GM19099 (cell line): ENCODE measurements around the gene TNFAIP8L3.

Source experiments
- POLR2A ChIP-seq: IDR thresholded peaks from 3 replicates; pipeline ENCODE4 v1.6.1; 2011; ENCODE audit warnings: low read depth; ENCODE audit not compliant: insufficient read length; ENCODE audit errors: extremely low read depth

TNFAIP8L3 gene

DNA sequence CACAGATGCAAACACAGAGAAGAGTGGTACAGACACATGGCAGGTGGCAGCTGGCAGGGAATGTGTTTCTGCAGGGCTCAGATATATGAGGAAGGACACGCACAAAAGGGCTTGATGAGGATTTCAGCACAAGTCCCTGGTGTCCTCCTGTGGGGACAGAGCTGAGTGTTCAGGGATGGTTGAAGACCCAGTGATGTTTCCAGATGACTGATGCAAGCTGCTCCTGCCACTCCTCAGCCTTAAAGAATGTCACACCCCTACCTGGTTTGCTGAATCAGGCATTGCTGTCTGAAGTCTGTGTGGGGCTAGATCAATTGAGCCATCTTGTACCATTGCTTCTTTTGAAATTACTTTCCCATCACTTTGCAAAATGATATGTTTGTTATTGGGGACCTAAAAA, 40.2 kb downstream of the TNFAIP8L3 start:
- TF ChIP-seq POLR2A, result no peak

DNA sequence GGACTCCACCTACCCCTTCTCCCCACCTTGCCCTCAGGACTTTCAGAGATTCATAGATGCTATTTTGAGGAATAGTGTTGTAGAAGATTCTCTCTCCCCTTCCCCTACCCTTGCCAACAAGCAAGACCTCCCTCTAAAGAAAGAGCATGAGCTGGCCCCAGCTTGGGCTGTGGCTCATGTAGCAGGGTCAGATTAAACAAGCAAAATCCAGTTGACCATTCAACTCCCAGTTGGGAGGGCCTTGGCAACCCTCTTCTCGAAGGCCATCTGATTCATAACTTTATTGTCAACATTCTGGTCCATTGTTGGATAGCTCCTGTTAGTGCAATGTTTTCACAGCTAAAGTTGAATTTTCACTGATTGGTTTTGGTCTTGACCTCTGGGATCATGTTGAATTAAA, 41.1 kb downstream of the TNFAIP8L3 start:
- TF ChIP-seq POLR2A, result no peak

DNA sequence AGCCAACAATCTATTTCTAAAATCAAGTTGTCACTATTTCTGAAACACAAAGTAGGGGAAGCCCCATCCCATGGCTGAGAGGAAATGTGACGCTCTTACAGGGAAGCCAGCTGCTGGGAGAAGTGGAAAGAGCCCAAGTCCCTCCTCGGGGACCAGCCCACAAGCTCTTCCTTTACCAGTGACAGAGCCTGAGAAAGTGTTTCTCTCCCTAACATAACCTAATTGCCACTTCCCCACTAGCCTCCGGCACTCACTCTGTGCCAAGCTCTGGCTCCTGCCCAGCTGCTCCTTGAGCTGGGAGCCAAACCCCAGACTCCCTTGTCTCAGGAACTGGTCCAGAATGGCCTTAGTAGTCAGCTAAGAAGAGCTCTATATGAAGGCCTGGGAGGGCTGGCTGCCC, 42.9 kb downstream of the TNFAIP8L3 start:
- no peak for TF ChIP-seq POLR2A

DNA sequence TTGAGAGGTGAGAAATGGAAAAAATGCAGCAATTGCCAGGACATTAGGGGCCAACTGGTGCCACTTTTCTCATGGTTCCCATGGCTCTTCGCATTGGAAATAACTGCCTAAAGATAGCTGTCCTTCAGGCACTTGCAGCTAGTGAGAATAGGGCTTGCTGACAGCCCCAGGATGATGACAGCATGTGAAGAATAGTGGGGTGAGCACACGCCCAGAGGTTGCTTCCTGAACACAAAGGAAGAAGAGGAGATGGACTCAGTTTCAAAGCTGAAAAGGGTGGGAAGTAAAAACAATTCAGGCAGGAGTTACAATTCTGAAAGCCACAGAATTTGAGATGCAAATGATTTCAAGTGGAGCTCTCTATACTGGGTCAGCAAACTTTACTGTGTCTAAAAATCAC, 45.6 kb downstream of the TNFAIP8L3 start:
- TF ChIP-seq POLR2A, result no peak

DNA sequence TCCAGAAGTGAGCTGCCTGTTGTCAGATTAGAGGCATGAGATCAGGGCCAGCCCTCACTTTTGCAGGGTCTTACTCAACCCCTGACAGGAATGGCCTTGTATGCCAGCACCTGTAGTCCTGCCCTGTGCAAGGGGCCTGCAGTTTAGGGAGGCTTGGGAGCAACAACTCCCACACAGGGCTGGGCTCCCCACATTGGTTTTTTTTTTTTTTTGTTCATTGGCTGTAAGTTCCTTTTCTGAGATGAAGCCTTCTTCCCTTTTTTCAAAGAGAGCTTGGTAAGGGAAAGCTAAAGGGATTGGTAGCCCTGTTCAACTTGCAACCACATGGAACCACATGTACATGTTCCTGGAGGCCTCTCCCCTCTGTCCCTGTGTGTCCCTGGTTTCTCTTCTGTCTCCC, 46.4 kb downstream of the TNFAIP8L3 start:
- no peak for TF ChIP-seq POLR2A

DNA sequence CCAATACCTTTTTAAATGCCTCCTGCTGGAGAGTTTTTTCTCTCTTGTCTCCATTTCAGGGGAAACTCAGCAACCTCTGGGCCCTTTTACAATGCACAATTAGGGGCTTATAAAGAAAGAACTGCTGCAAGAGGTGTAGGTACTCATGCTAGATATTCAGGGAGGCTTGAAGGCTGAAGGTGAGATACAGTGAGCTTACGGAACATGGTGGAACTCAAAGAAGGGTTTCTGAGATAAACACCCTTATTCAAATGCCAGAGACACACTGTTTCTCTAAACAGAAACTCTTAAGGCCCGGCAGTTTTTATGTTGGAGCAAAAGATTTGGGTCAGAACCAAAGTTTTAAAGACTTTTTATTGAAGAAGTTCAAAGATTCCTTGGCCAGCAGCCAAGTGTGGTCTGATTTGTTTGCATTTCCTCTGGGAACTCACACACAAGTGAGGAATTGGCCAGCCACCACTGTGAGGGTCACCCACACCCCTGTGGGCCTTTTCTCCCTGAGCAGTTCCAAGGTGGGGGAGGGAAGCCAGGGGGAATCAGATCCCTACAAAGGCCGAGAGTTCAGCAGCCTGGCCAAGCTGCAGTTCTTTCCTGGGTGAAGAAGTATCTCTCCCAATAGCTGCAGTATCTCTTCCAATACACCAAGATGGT, 47.8 kb downstream of the TNFAIP8L3 start:
- TF ChIP-seq POLR2A, result no peak

DNA sequence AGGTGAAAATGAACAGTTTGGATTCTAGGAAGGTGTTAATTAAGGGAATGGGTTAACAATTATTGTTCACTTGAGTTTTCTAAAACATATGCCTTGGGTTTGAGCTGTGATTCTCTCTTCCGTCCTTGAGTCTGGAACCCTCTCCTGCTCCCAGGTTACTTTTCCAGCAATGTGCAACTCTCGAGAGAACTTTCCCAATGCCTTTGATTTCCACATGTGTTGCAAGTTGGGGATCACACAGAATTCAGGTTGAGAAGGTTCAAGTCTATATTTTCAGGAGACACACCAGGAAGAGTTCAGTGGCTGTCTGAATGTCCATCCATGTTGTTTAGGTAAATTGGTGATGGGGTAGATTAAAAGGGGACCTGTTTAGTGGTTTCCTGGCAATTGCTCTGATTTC, 48.7 kb downstream of the TNFAIP8L3 start:
- TF ChIP-seq POLR2A, result no peak

DNA sequence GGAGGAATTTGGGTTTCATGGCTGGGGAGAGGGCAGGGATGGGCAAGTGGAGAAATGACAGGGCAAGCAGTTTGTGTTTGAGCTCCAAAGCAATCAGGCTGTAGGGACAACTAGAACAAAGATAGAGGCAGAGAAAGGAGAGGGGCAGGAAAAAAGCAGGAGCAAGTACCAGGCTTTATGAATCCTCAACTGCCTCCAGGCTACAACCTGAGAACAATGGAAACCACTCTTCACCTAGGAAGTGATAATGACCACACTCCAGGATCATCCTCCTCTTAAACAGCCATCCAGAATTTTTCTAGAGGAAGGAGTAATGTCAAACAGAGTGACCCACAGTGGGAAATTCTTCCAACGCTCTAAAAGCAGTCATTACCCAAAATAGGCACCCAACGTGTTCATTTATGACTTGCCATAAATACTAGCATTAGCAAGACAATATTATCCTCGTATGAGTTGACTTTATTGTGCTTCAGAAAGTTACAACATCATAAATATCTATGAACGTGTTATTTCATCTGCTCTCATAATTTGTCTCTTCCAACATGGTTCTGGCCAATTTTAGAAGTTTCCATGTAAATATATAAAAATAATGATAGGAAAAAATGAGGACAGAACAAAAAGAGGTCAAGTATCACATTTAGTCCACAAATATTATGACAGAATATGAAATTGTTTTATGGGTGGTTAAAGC, 50.5 kb downstream of the TNFAIP8L3 start:
- TF ChIP-seq POLR2A, result no peak

DNA sequence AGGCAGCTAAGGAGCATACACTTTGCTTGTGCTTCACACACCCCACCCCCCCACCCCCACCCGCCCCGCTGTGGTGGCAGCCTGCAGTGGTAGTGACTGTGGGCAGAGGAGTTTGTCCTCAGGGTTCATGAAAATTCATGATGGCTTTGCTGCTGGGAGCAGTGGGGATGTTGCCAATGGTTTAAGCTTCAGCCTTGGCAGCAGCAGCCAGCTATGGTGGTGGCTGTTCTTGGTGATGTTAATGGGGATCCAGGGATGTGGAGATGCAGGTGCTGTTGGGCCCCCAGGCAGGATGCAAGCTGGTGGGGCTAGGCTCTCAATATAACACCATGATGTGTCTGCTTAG, 55.8 kb downstream of the TNFAIP8L3 start:
- TF ChIP-seq POLR2A, result no peak

DNA sequence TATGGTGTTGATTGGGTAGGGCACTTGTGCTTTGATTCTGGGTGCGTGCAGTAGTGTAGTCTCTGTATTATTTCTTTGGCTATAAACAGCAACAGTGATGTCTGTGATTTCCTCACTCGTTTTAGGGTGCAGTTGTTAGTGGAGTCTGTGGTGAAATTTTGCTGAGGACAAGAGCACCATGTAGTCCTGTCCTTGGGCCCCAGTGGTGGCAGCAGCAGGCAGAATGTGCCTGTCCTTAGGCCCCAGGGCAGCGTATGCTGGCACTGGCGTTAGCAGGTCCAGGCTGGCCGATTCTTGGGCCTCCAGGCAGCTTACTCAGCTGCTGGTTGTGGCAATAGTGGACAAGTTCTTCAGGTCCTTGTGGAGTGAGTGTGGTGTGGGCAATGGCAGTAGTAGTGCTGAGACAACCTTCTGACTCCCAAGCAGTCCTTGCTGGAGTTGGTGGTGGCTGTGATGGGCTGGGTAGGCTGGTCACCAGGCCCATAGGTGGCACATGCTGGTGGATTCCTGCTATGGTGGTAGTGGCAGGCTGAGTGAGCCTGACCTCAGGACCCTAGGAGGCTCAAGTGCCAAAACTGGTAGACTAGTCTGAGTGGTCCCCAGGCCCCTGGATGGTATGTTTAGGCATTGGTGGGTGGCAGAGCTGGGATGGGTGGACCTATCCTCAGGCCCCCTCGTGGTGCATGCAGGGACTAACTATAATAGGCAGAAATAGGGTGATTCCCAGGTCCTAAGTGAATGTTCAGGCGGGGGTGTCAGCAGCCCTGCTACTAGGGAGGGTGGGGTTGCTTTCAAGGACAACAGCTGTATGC, 56.3 kb downstream of the TNFAIP8L3 start:
- no peak for TF ChIP-seq POLR2A

DNA sequence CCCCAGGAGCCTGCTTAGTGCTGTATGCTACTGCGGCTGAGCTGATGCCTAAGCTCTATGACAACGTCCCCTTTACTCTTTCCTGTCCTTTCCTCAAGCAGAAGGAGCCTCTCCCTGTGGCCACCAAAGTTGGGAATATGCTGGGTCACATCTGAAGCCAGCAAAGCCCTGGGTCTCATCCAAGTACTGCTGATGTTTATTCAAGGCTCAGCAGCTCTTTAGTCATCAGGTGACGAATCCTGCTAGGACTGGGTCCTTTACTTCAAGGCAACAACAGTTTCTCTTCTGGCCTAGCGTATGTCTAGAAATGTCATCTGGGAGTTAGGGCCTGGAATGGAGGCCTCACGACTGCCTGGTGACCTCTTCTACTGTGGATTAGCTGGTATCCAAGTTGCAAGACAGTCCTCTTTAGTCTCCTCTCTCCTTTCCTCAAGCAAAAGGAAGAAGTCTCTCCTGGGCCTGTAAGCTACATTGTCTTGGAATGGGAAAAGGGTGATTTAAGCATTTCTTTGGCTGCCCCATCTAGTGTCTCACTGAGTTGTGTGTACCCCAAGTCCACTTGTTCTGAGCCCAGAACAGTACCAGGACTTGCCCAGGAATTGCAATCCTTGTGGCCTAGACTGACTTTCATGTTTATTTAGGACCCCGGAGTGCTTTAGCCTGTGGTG, 63.9 kb downstream of the TNFAIP8L3 start:
- no peak for TF ChIP-seq POLR2A

DNA sequence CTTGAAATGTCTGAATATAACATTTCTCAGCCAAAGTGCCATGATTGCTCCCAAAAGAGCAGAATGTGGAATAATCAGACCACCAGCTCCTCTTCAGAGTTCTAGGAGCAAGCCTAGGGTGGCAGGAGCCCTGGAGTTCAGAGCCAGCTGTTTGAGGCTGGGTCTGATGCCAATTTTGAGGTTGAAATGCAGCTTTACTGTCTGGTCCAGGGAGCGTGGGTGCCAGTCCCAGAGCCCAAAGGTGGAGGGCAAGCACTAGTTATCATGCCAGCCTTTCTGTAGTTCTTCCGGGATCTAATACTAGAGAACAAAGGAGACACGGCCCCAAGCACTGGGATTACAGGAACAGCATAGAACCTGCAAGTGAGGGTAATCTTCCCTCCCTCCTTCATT, 69.3 kb downstream of the TNFAIP8L3 start:
- no peak for TF ChIP-seq POLR2A

DNA sequence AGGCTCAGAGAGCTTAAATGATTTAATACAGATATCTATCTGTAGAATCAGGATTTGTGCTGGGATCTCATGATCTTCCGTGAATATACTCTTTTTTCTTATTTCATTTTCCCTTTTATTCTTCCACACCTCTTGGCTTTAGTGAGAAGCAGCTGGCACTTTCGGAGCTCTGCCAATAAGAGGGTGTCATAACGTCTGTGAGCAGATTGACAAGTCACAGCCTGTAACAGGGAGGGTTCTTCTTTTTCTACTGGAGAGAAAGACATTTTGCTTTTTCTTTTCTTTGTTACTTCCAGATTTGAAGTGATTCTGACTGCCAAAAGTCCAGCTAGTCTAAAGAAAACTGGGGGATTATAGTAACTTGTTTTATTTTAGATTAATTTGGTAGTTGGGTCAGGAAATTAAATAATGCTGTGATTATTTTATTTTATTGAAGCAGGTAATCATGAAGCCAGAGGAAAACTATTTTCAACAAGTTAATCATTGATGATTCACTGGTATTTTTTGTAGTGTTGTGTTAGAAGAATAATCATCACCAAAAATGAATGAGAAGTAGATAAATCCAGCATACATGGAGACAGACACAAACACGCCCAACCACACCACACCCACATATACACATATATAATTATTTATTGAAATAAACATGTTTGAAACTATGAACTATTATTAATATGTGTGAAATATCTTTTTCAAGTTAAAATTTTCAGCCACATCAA, 69.8 kb downstream of the TNFAIP8L3 start:
- TF ChIP-seq POLR2A, result no peak

DNA sequence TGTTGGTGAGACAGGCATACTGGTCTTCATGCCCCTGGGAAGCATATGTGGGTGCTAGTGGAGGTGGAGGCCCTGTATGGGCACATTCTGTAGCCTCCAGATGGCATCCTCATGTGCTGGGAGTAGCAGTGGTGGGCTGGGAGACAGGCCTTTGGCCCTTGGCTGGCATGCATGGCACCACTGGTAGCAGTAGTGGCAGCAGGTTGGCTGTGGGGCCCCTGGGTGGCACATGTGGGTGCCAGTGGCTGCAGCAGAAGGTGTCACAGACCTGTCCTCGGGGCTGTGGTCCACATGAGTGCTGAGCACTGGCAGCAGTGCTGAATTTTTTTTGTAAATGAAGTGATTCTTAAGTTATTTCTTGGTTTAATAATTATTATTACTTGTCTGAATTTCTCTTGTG, 71.2 kb downstream of the TNFAIP8L3 start:
- TF ChIP-seq POLR2A, result no peak

DNA sequence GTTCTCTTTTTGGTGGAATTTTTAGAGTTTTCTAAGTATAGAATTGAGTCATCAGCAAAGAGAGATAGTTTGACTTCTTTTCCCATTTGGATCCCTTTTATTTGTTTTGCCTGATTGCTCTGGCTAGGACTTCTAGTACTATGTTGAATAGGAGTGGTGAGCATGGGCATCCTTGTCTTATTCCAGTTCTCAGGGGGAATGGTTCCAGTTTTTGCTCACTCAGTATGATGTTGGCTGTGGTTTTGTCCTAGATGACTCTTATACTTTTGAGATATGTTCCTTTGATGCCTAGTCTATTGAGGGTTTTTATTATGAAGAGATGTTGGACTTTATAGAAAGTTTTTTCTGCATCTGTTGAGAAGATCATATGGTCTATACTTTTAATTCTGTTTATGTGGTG, 72.5 kb downstream of the TNFAIP8L3 start:
- no peak for TF ChIP-seq POLR2A

DNA sequence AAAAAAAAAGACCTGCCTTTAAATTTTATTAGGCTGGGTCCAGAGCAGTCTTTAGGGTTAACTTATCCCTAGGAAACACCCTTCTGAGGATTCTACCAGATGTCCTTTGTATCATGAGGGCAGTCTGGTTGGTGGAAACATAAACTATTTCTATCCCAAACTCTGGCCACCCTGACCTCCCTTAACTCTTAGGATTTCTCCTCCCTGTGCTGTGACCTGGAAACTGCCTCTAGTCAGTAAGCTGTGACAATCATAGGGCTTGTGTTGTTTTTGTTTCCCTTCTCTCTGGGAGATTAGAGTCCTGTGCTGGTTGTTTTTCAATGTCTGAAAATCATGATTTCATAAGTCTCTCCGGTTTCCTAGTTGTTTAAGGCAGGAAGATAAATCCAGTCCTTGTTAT, 78.1 kb downstream of the TNFAIP8L3 start:
- no peak for TF ChIP-seq POLR2A

DNA sequence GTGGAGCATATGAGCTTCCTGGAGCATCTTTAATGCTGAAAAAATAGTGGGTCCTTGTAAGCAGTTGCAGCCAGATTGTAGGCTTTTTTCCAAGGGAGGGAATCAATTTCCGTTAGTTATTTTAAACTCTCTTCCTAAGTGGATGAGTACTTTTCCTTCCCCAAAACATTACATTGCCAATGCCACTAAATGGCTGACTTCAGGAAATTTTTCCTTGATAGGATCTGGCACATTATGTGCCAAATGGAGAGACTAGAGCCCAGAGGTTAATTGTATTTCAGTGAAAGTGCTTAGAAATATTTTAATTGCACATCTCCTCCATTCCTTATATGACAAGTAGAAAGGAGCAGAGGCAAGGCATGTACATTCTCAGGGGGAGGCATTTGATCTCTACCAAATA, 83.5 kb downstream of the TNFAIP8L3 start:
- no peak for TF ChIP-seq POLR2A
